HG03558 (cell line): ENCODE data around the gene TMEM139.
A peak's percentile ranks its signal among the peaks of the same experiment; 100 is the strongest.
"Not testable (repeated sequence)": the region's sequence is repeated elsewhere in the genome, so short reads cannot be mapped to it uniquely, and the experiment has no call there.

Source experiments
- ATAC-seq: cut with Tn5 transposase; IDR thresholded peaks from one replicate; pipeline ENCODE4 v1.9.1; 2021; ENCODE audit warnings: moderate number of reproducible peaks; ENCODE audit not compliant: unreplicated experiment; ENCODE audit errors: extremely low read depth

Gene TMEM139

DNA sequence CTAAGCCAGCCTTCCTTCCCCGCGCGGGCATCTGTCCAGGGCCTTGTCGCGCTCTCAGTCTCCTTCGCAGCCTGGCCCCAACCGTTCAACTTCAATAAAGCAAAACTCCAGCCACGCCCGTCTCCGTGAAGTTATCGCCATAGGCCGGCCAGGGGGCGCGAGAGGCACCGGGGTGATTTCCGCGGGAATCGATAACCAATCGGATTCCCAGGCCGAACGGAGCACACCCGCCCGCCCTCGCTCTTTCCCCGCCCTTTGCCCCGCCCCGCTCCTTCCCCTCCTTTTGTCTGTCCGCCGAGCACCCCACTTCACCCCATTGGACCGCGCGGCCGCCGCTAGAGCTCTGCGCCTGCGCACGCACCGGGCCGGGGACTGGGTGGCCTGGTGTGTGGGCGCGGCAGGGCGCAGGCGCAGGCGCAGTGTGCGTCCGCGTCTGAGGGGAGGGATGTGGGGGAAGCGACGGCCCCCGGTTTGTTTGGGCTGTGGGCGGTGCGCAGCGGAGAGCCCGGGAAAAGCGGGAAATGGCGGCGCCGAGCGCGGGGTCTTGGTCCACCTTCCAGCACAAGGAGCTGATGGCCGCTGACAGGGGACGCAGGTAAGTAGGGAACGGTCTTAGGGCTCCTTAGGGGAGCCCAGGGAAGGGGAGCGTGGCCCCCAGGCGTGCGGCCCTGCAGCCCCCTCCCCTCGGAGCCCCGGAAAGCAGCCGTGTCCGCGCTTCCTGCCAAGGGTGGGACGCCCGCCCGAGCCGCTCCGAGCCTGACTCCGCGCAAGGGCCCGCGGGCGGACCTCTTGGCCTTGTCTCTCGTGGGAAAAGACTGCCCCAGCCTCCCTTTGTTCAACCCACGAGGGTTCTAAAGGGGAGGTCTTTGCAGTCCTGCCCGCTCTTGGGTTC lies 3.4 kb downstream of the TMEM139 start, which contains the start of gene CASP2:
TSS of gene CASP2 (plus strand) at position 417 of the 892 bp plus-strand sequence. CDS start at position 522, 105 bp downstream.
- peak; percentile 82 for ATAC-seq

- ATAC-seq, result no peak
Measured at GRCh38 chr7:143288836-143289235, 4.1 kb downstream of the TMEM139 start.

GRCh38 chr7:143289421-143289820 lies 4.7 kb downstream of the TMEM139 start:
- ATAC-seq, result no peak

DNA sequence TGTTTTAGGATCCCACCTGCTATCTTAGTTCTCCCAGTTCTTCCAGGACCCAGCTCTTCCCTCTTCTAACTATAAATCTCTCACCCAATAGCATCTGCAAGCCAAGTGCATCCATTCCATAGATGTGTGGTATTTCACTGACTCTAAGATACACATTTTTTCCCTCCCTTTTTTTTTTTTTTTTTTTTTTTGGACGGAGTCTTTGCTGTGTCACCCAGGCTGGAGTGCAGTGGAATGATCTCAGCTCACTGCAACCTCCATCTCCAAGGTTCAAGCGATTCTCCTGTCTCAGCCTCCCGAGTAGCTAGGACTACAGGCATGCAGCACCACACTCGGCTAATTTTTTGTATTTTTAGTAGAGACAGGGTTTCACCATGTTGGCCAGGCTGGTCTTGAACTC lies 5.1 kb downstream of the TMEM139 start:
- ATAC-seq, result not testable (repeated sequence)

DNA sequence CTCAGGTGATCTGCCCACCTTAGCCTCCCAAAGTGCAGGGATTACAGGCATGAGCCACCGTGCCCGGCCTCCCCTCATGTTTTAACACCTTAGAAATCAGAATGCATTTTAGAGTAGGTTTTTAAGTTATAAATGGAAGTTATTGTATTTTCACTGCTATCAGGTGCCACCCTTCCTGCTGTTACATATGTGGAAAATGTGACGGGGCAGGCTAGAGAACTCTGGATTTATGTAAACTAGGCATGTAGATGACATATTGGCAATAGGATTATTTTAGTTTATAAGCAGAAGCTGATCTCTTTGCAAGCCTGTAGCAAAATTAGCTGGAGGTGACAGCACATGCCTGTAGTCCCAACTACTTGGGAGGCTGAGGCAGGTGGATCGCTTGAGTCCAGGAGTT lies 5.5 kb downstream of the TMEM139 start:
- no peak for ATAC-seq

GRCh38 chr7:143292876-143293275 lies 8.1 kb downstream of the TMEM139 start:
- ATAC-seq, result no peak

DNA sequence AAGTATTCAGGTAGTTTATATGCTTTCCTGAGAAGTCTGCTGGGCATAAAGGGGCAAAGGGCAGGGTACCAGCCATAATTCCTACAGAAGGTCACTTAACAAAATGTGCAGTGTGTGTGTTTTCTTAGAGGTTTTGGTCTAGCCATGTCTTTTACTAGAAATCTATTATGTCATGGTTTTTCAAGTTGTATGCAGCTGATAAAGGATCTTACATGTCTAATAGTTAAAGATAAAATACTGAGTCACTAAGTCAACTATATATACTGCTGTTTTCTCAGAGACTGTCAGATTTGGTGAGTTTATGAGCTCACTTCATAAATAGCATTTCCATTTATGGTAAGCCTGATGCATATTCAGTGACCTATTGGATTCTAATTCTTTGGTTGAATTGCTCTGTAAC lies 11.1 kb downstream of the TMEM139 start:
- ATAC-seq, result no peak

GRCh38 chr7:143296686-143297085 lies 11.9 kb downstream of the TMEM139 start:
- no peak for ATAC-seq

GRCh38 chr7:143299346-143299745 lies 14.6 kb downstream of the TMEM139 start:
- no peak for ATAC-seq

DNA sequence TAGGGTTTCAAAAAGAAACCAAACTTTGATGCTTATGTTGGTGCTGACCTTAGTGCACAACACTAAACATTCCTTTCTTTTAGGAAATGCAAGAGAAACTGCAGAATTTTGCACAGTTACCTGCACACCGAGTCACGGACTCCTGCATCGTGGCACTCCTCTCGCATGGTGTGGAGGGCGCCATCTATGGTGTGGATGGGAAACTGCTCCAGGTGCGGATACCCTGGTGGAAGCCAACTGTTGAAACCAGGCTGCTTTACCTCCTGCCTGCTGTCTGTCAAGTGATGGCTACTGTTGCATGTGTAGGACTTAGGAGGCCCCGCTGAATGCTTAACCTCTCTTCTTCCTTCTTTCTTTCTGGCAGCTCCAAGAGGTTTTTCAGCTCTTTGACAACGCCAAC lies 15.1 kb downstream of the TMEM139 start:
- no peak for ATAC-seq

GRCh38 chr7:143300959-143301935 lies 16.5 kb downstream of the TMEM139 start:
- no peak for ATAC-seq

- no peak for ATAC-seq
Measured at GRCh38 chr7:143303733-143304132, 19.0 kb downstream of the TMEM139 start.

- ATAC-seq, result no peak
Measured at GRCh38 chr7:143304938-143305337, 20.2 kb downstream of the TMEM139 start.

DNA sequence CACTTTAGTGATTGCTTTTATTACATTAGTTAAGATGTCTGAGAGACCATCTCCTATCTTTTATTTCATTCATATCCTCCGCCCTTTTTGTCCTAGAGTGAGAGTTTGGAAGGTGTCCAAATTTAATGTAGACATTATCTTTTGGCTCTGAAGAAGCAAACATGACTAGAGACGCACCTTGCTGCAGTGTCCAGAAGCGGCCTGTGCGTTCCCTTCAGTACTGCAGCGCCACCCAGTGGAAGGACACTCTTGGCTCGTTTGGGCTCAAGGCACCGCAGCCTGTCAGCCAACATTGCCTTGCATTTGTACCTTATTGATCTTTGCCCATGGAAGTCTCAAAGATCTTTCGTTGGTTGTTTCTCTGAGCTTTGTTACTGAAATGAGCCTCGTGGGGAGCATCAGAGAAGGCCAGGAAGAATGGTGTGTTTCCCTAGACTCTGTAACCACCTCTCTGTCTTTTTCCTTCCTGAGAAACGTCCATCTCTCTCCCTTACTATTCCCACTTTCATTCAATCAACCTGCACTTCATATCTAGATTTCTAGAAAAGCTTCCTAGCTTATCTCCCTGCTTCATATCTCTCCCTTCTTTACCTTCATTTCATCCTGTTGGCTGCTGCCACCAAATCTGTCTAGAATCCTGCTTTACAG lies 20.8 kb downstream of the TMEM139 start:
- ATAC-seq, result no peak

DNA sequence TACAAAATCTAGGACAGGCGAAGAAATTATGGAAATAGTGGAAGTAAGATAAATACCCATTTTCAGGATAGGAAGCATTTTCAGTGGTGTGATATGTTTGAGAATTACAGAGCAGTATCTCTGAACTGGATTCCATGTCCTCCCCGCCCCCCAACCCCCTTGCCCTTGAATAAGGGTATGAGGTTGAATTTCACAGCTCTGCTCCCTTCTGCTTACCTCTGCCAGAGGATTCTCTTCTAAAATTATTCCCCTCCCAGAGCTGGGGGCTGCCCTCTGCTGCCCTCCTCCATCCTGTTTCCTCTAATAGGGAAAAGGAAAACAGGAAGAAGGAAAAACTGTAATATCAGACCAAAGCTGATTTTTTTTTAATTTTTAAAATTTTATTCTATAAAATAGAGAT lies 23.9 kb downstream of the TMEM139 start:
- no peak for ATAC-seq

DNA sequence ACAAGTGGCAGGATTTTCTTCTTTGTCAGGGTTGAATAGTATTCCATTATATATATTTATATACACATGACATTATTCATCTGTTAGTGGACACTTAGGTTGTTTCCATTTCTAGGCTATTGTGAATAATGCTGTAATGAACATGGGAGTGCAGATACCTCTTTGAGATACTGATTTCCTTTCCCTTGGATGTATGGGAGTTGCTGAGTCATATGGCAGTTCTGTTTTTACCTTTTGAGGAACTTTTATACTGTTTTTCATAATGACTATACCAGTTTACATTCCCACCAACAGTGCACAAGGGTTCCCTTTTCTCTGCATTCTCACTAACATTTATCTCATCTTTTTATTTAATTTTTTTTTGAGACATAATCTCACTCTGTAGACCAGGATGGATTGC lies 29.4 kb downstream of the TMEM139 start:
- ATAC-seq, result no peak

- no peak for ATAC-seq
Measured at GRCh38 chr7:143315776-143316175, 31.0 kb downstream of the TMEM139 start, which contains the start of gene CLCN1. Gene CLCN1, plus strand, starts transcription at chr7:143316111. Its CDS starts 102 bp downstream, at chr7:143316213.

DNA sequence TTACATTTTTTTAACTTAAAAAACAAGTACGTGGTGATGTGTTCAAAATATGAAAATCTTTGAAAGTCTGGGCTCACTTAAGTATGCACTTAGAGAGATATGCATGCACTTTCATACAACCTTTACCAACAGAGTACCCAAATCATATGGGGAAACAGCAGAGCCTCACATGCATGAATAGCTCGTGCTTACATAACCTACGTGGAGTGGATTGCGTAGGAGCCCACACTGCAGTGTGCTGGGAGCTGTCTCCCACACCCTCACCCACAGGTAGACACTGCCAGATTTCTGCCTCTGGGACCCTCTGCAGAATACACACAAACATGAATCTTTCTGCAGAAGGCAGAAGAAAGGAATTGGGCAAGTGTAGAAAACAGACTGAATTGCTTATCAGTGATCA lies 31.7 kb downstream of the TMEM139 start:
- no peak for ATAC-seq

GRCh38 chr7:143318661-143319060 lies 33.9 kb downstream of the TMEM139 start:
- ATAC-seq, result no peak

DNA sequence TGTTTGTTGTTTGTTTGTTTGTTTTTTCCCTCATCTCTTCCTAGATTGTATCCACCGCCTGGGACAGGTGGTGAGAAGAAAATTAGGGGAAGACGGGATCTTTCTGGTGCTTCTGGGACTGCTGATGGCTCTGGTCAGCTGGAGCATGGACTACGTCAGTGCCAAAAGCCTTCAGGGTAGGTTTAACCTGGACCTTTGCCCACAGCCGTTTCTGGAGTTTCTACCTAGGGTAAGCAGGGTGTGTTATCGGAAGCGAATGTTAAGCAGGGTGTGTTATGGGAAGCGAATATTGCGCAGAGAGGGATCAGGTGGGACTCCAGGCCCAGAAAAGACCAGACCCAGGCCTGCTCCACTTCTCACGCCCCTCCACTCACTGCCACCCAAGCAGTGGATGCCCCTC lies 35.9 kb downstream of the TMEM139 start:
- no peak for ATAC-seq
